ENCODE data around the gene CCDC122. TPM values are rescaled to one million over a fixed set of nuclear protein-coding genes. Genes with fewer than 3 reads are reported as not detected.

Gene CCDC122
- total RNA-seq, 1 experiment from 2014 or later: 1.6 TPM

- Histone ChIP-seq H3K4me2 (ENCODE audit: low read depth, low read length, poor library complexity, severe bottlenecking) (no peak overlapping the region), H3K79me2 (ENCODE audit: low read length) (no peaks in the 10 kb centered on the region), H3K27ac (ENCODE audit: low read length) (no peak overlapping the region), H3K9me2 (replicated peaks; ENCODE audit: insufficient read depth, low read length) (no peaks in the 10 kb centered on the region), H3K9me3 (ENCODE audit: low read length) (no peaks in the 10 kb centered on the region), H4K20me1 (ENCODE audit: insufficient read depth, low read depth, low read length) (no peaks in the 10 kb centered on the region), H3K9ac (ENCODE audit: low read length) (no peak overlapping the region), H2AFZ (ENCODE audit: low read length) (no peak overlapping the region), H3K4me3 (ENCODE audit: low read length) (no peak overlapping the region), H3K36me3 (ENCODE audit: insufficient read depth, low read length) (no peaks in the 10 kb centered on the region), H3K27me3 (ENCODE audit: low read length) (no peaks in the 10 kb centered on the region; the same call in 1 of the 2 replicates), H3K4me1 (ENCODE audit: low read length) (peaks cover 37% of the 10 kb centered on the region)
- no peak for DNase-seq
Observed at GRCh38 chr13:43880926-43881325, 1.4 kb upstream of the CCDC122 start.

DNA sequence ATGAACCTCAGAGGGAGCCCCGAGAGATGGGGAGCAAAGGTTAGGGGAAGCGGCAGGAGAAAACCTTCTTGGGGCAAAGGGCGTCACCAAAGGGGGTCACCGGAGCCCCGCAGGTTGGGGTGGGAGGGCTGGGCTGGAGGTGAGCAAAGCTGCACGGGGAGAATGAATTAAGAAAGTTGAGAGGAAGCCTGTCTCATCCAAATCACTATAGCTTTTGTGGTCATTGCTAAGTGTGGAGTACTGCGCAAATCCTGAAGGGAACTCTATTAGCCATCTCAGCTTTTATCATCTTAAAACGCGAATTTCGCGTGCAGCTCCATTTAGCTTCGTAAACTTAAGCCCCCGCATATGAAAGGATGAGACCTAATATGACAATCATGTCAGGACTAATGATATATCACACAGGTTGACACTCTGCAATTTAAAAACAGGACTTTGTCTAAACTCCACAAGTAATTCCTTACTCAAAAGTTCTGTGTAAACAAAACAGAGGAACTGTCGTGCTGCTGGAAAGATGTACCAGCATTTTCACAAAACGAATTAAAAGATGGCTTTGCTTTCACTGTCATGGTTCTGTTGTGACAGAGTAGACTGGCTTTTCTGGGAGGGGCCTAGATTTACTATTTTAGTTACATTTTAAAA is 795 bp upstream of the CCDC122 start:
- H3K4me2 ChIP-seq (ENCODE audit: low read depth, low read length, poor library complexity, severe bottlenecking): peak overlapping the region; percentile 92
- no peak for DNase-seq
- H3K36me3 ChIP-seq (ENCODE audit: insufficient read depth, low read length): no peaks in the 10 kb centered on the region
- H3K79me2 ChIP-seq (ENCODE audit: low read length): no peaks in the 10 kb centered on the region
- H3K27ac ChIP-seq (ENCODE audit: low read length): no peak overlapping the region
- H3K9me3 ChIP-seq (ENCODE audit: low read length): no peaks in the 10 kb centered on the region
- H3K9me2 ChIP-seq (replicated peaks; ENCODE audit: insufficient read depth, low read length): no peaks in the 10 kb centered on the region
- peak overlapping the region; percentile 76 for H3K9ac ChIP-seq (ENCODE audit: low read length)
- H2AFZ ChIP-seq (ENCODE audit: low read length): peak overlapping the region; percentile 87; the same call in 1 of the 2 replicates
- peaks cover 40% of the 10 kb centered on the region for H3K4me1 ChIP-seq (ENCODE audit: low read length)
- H3K27me3 ChIP-seq (ENCODE audit: low read length): no peaks in the 10 kb centered on the region; the same call in 1 of the 2 replicates
- H4K20me1 ChIP-seq (ENCODE audit: insufficient read depth, low read depth, low read length): no peaks in the 10 kb centered on the region
- peak overlapping the region; percentile 76 for H3K4me3 ChIP-seq (ENCODE audit: low read length)

DNA sequence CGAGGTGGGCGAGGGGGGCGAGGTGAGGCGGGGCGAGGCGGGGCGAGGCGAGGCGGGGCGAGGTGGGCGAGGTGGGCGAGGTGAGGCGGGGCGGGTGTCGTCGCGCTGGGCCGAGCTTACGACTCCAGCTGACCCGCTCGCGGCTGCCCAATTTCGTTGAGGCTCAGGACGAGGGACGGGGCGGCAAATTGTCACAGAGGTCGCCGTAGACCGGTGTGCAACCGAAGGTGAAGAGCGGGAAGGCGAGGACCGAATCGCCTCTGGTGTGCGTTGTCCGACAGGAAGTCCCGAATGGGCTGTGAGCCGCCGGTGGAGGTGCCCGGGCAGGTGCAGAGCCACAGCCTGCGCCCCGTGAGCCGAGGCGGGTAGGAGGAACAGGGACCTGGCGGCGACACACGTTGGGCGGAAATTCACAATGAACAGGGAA is 228 bp upstream of the CCDC122 start, which contains the start of gene LACC1:
Gene LACC1 (plus strand): TSS at position 150 of the 427 bp plus-strand sequence. CDS start 1,082 bp downstream, outside the sequence.
- Histone ChIP-seq H3K9ac (ENCODE audit: low read length) (peak within 1 kb of the TSS; percentile 76), H3K4me1 (ENCODE audit: low read length) (peaks cover 42% of the 10 kb centered on the region), H4K20me1 (ENCODE audit: insufficient read depth, low read depth, low read length) (no peaks in the 10 kb centered on the region), H3K36me3 (ENCODE audit: insufficient read depth, low read length) (no peaks in the 10 kb centered on the region), H3K9me3 (ENCODE audit: low read length) (no peaks in the 10 kb centered on the region), H2AFZ (ENCODE audit: low read length) (peak within 1 kb of the TSS; percentile 87), H3K27ac (ENCODE audit: low read length) (no peak within 1 kb of the TSS), H3K79me2 (ENCODE audit: low read length) (no peaks in the 10 kb centered on the region), H3K9me2 (replicated peaks; ENCODE audit: insufficient read depth, low read length) (no peaks in the 10 kb centered on the region), H3K27me3 (ENCODE audit: low read length) (no peaks in the 10 kb centered on the region; the same call in 1 of the 2 replicates), H3K4me3 (ENCODE audit: low read length) (peak within 1 kb of the TSS; percentile 76), H3K4me2 (ENCODE audit: low read depth, low read length, poor library complexity, severe bottlenecking) (peak within 1 kb of the TSS; percentile 92)
- peak; percentile 58 for DNase-seq

DNA sequence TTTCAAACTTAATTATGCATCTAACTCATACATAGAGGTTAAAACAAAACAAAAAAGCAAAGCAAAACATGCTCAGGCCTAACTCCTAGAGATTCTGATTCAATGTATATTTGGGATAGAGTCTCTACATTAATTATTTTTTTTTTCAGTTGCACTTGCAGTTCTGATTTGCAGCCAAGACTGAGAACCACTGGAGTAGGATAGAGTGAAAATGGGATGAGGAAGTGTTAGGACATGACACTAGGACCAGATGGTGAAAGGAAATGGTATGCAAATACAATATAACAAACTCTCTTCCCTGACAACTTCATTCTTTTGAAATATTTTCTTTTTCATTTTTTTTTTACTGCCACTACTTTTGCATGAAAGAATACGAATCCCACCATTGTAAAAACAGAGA is 1.8 kb downstream of the CCDC122 start:
- no peaks in the 10 kb centered on the region for H3K36me3 ChIP-seq (ENCODE audit: insufficient read depth, low read length)
- H3K4me3 ChIP-seq (ENCODE audit: low read length): 0 out of 2 replicates have a peak overlapping the region, but pooled peaks have one; percentile 76
- no peaks in the 10 kb centered on the region; the same call in 1 of the 2 replicates for H3K27me3 ChIP-seq (ENCODE audit: low read length)
- 0 out of 2 replicates have a peak overlapping the region, but pooled peaks have one; percentile 9 for H3K27ac ChIP-seq (ENCODE audit: low read length)
- no peaks in the 10 kb centered on the region for H3K9me3 ChIP-seq (ENCODE audit: low read length)
- H3K79me2 ChIP-seq (ENCODE audit: low read length): no peaks in the 10 kb centered on the region
- H3K9ac ChIP-seq (ENCODE audit: low read length): no peak overlapping the region
- H3K4me2 ChIP-seq (ENCODE audit: low read depth, low read length, poor library complexity, severe bottlenecking): peak overlapping the region; percentile 92
- no peak overlapping the region for H2AFZ ChIP-seq (ENCODE audit: low read length)
- peaks cover 43% of the 10 kb centered on the region for H3K4me1 ChIP-seq (ENCODE audit: low read length)
- H4K20me1 ChIP-seq (ENCODE audit: insufficient read depth, low read depth, low read length): no peaks in the 10 kb centered on the region
- no peak for DNase-seq
- no peaks in the 10 kb centered on the region for H3K9me2 ChIP-seq (replicated peaks; ENCODE audit: insufficient read depth, low read length)

GRCh38 chr13:43877326-43877725 is 2.2 kb downstream of the CCDC122 start:
- Histone ChIP-seq H3K4me1 (ENCODE audit: low read length) (peaks cover 43% of the 10 kb centered on the region), H3K27ac (ENCODE audit: low read length) (0 out of 2 replicates have a peak overlapping the region, but pooled peaks have one; percentile 9), H3K36me3 (ENCODE audit: insufficient read depth, low read length) (no peaks in the 10 kb centered on the region), H3K4me3 (ENCODE audit: low read length) (no peak overlapping the region), H3K9me2 (replicated peaks; ENCODE audit: insufficient read depth, low read length) (no peaks in the 10 kb centered on the region), H3K9me3 (ENCODE audit: low read length) (no peaks in the 10 kb centered on the region), H2AFZ (ENCODE audit: low read length) (no peak overlapping the region), H3K4me2 (ENCODE audit: low read depth, low read length, poor library complexity, severe bottlenecking) (peak overlapping the region; percentile 92), H3K79me2 (ENCODE audit: low read length) (no peaks in the 10 kb centered on the region), H3K9ac (ENCODE audit: low read length) (no peak overlapping the region), H4K20me1 (ENCODE audit: insufficient read depth, low read depth, low read length) (no peaks in the 10 kb centered on the region), H3K27me3 (ENCODE audit: low read length) (no peaks in the 10 kb centered on the region; the same call in 1 of the 2 replicates)
- no peak for DNase-seq

DNA sequence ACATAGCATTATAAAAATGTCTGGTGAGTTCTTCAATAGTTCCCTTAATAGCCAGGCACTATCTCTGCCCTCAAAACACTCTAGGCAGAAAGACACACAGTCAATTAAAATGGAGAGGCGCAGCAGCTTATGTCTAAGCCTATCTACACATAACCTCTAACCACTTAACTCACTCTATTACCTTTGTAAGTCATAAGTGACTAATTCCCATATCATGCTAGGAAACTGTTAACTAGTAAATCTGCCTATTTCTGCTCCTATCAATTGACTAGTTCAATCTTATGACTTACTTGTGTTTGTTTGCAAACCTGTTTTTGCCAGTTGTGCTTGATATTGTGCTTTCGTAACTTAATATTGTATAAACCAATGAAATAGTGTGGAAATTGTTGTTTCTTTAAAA is 3.2 kb downstream of the CCDC122 start:
- Histone ChIP-seq H2AFZ (ENCODE audit: low read length) (no peak overlapping the region), H3K27me3 (ENCODE audit: low read length) (no peaks in the 10 kb centered on the region; the same call in 1 of the 2 replicates)

GRCh38 chr13:43874504-43875092 is 4.9 kb downstream of the CCDC122 start:
- H3K4me2 ChIP-seq (ENCODE audit: low read depth, low read length, poor library complexity, severe bottlenecking): no peak overlapping the region
- peak; percentile 62 for DNase-seq
- H3K4me3 ChIP-seq (ENCODE audit: low read length): no peak overlapping the region
- peaks cover 33% of the 10 kb centered on the region for H3K4me1 ChIP-seq (ENCODE audit: low read length)
- H2AFZ ChIP-seq (ENCODE audit: low read length): no peak overlapping the region
- H3K9me3 ChIP-seq (ENCODE audit: low read length): no peaks in the 10 kb centered on the region
- H3K27me3 ChIP-seq (ENCODE audit: low read length): no peaks in the 10 kb centered on the region; the same call in 1 of the 2 replicates
- H3K9me2 ChIP-seq (replicated peaks; ENCODE audit: insufficient read depth, low read length): no peaks in the 10 kb centered on the region
- no peaks in the 10 kb centered on the region for H3K36me3 ChIP-seq (ENCODE audit: insufficient read depth, low read length)
- H3K9ac ChIP-seq (ENCODE audit: low read length): no peak overlapping the region
- no peaks in the 10 kb centered on the region for H3K79me2 ChIP-seq (ENCODE audit: low read length)
- no peak overlapping the region for H3K27ac ChIP-seq (ENCODE audit: low read length)
- no peaks in the 10 kb centered on the region for H4K20me1 ChIP-seq (ENCODE audit: insufficient read depth, low read depth, low read length)

More for the DNA sequence above, 3.2 kb downstream of the CCDC122 start:
- H4K20me1 ChIP-seq (ENCODE audit: insufficient read depth, low read depth, low read length): no peaks in the 10 kb centered on the region
- H3K79me2 ChIP-seq (ENCODE audit: low read length): no peaks in the 10 kb centered on the region
- no peak overlapping the region for H3K4me2 ChIP-seq (ENCODE audit: low read depth, low read length, poor library complexity, severe bottlenecking)
- no peaks in the 10 kb centered on the region for H3K36me3 ChIP-seq (ENCODE audit: insufficient read depth, low read length)
- no peak for DNase-seq
- H3K4me1 ChIP-seq (ENCODE audit: low read length): peaks cover 43% of the 10 kb centered on the region
- H3K9me3 ChIP-seq (ENCODE audit: low read length): no peaks in the 10 kb centered on the region
- H3K9me2 ChIP-seq (replicated peaks; ENCODE audit: insufficient read depth, low read length): no peaks in the 10 kb centered on the region
- no peak overlapping the region for H3K9ac ChIP-seq (ENCODE audit: low read length)
- H3K4me3 ChIP-seq (ENCODE audit: low read length): no peak overlapping the region
- H3K27ac ChIP-seq (ENCODE audit: low read length): no peak overlapping the region

GRCh38 chr13:43872181-43872580 is 7.4 kb downstream of the CCDC122 start:
- Histone ChIP-seq H4K20me1 (ENCODE audit: insufficient read depth, low read depth, low read length) (no peaks in the 10 kb centered on the region), H2AFZ (ENCODE audit: low read length) (no peak overlapping the region), H3K27me3 (ENCODE audit: low read length) (no peaks in the 10 kb centered on the region), H3K9me3 (ENCODE audit: low read length) (no peaks in the 10 kb centered on the region), H3K36me3 (ENCODE audit: insufficient read depth, low read length) (no peaks in the 10 kb centered on the region), H3K79me2 (ENCODE audit: low read length) (no peaks in the 10 kb centered on the region), H3K4me3 (ENCODE audit: low read length) (no peak overlapping the region), H3K27ac (ENCODE audit: low read length) (no peak overlapping the region), H3K9ac (ENCODE audit: low read length) (no peak overlapping the region), H3K4me1 (ENCODE audit: low read length) (peaks cover 9% of the 10 kb centered on the region), H3K9me2 (replicated peaks; ENCODE audit: insufficient read depth, low read length) (no peaks in the 10 kb centered on the region), H3K4me2 (ENCODE audit: low read depth, low read length, poor library complexity, severe bottlenecking) (no peak overlapping the region)
- DNase-seq: no peak
